ENCODE measurements around the gene CREB3L2. TPM values are rescaled to one million over a fixed set of nuclear protein-coding genes. Genes with fewer than 3 reads are reported as not detected.
A peak's percentile ranks its signal among the peaks of the same experiment; 100 is the strongest.

The CREB3L2 gene
- total RNA-seq, 1 experiment from 2014 or later = 18.1 TPM

GRCh38 chr7:137940656-137941518 is 61.0 kb downstream of the CREB3L2 start:
- Histone ChIP-seq H3K9me2 (replicated peaks; ENCODE audit: low read length) (no peaks in the 10 kb centered on the region), H3K36me3 (ENCODE audit: low read depth, low read length) (no peaks in the 10 kb centered on the region), H3K9me3 (ENCODE audit: low read length) (no peaks in the 10 kb centered on the region), H3K27ac (ENCODE audit: low read length) (no peak overlapping the region), H3K4me3 (ENCODE audit: low read length) (no peak overlapping the region), H3F3A (ENCODE audit: low read length, unreplicated experiment) (no peaks in the 10 kb centered on the region), H3K4me1 (ENCODE audit: insufficient read depth, low read length) (peaks cover 5% of the 10 kb centered on the region; the same call in 1 of the 2 replicates), H4K20me1 (ENCODE audit: low read length) (no peaks in the 10 kb centered on the region), H3K27me3 (ENCODE audit: low read length) (no peaks in the 10 kb centered on the region), H3K9ac (ENCODE audit: low read length) (no peak overlapping the region), H3K4me2 (ENCODE audit: low read length) (no peak overlapping the region), H3K79me2 (ENCODE audit: low read length) (no peaks in the 10 kb centered on the region), H2AFZ (ENCODE audit: low read length) (no peak overlapping the region)
- ChIA-PET POLR2A (ENCODE audit: unreplicated experiment) (no interaction called here), CTCF (no interaction called here)
- DNase-seq (no peak), ATAC-seq (no peak)
- no TSS peak for BruUV-seq (replicated peaks)
- intact Hi-C loops (cut with micrococcal nuclease) = no loop called here
- TF ChIP-seq EZH2 (IDR thresholded peaks at IDR 0.05; ENCODE audit: low read length, unreplicated experiment) = no peak
- TF ChIP-seq EZH2phosphoT487 (IDR thresholded peaks at IDR 0.05; ENCODE audit: borderline replicate concordance, low read length) = no peak
- no peak for TF ChIP-seq CTCF (conservative IDR thresholded peaks at IDR 0.05; ENCODE audit: low read depth, low read length)

GRCh38 chr7:137940218-137940617 is 61.7 kb downstream of the CREB3L2 start:
- intact Hi-C loops (cut with micrococcal nuclease) = no loop called here
- Histone ChIP-seq H3K9ac (ENCODE audit: low read length) (no peak overlapping the region), H3K36me3 (ENCODE audit: low read depth, low read length) (no peaks in the 10 kb centered on the region), H2AFZ (ENCODE audit: low read length) (no peak overlapping the region), H3K79me2 (ENCODE audit: low read length) (no peaks in the 10 kb centered on the region), H3K4me1 (ENCODE audit: insufficient read depth, low read length) (peaks cover 5% of the 10 kb centered on the region; the same call in 1 of the 2 replicates), H3K27me3 (ENCODE audit: low read length) (no peaks in the 10 kb centered on the region), H3F3A (ENCODE audit: low read length, unreplicated experiment) (no peaks in the 10 kb centered on the region), H3K9me2 (replicated peaks; ENCODE audit: low read length) (no peaks in the 10 kb centered on the region), H4K20me1 (ENCODE audit: low read length) (no peaks in the 10 kb centered on the region), H3K9me3 (ENCODE audit: low read length) (no peaks in the 10 kb centered on the region), H3K4me2 (ENCODE audit: low read length) (no peak overlapping the region), H3K27ac (ENCODE audit: low read length) (no peak overlapping the region), H3K4me3 (ENCODE audit: low read length) (no peak overlapping the region)
- POLR2A ChIA-PET (ENCODE audit: unreplicated experiment) = no interaction called here
- DNase-seq (no peak), ATAC-seq (no peak)
- BruUV-seq (replicated peaks) = no TSS peak
- no peak for TF ChIP-seq CTCF (conservative IDR thresholded peaks at IDR 0.05; ENCODE audit: low read depth, low read length)
- no peak for TF ChIP-seq EZH2phosphoT487 (IDR thresholded peaks at IDR 0.05; ENCODE audit: borderline replicate concordance, low read length)
- no peak for TF ChIP-seq EZH2 (IDR thresholded peaks at IDR 0.05; ENCODE audit: low read length, unreplicated experiment)
- CTCF ChIA-PET = no interaction called here

- DNase-seq = no peak
- Histone ChIP-seq H3K79me2 (ENCODE audit: low read length) (0 out of 2 replicates have a peak, but pooled peaks cover 12% of the 10 kb centered on the region), H3K4me3 (ENCODE audit: low read length) (no peak overlapping the region), H3F3A (ENCODE audit: low read length, unreplicated experiment) (no peaks in the 10 kb centered on the region), H3K27ac (ENCODE audit: low read length) (no peak overlapping the region), H3K9ac (ENCODE audit: low read length) (no peak overlapping the region), H3K9me2 (replicated peaks; ENCODE audit: low read length) (no peaks in the 10 kb centered on the region), H3K4me1 (ENCODE audit: insufficient read depth, low read length) (peaks cover 18% of the 10 kb centered on the region), H3K4me2 (ENCODE audit: low read length) (no peak overlapping the region), H4K20me1 (ENCODE audit: low read length) (no peaks in the 10 kb centered on the region), H3K27me3 (ENCODE audit: low read length) (no peaks in the 10 kb centered on the region), H2AFZ (ENCODE audit: low read length) (no peak overlapping the region), H3K36me3 (ENCODE audit: low read depth, low read length) (no peaks in the 10 kb centered on the region), H3K9me3 (ENCODE audit: low read length) (no peaks in the 10 kb centered on the region)
- ChIA-PET CTCF (no interaction called here), POLR2A (ENCODE audit: unreplicated experiment) (no interaction called here)
- ATAC-seq = peak; percentile 35; the same call in 1 of the 2 replicates
- TF ChIP-seq CTCF (conservative IDR thresholded peaks at IDR 0.05; ENCODE audit: low read depth, low read length) = no peak
- TF ChIP-seq EZH2phosphoT487 (IDR thresholded peaks at IDR 0.05; ENCODE audit: borderline replicate concordance, low read length) = no peak
- no peak for TF ChIP-seq EZH2 (IDR thresholded peaks at IDR 0.05; ENCODE audit: low read length, unreplicated experiment)
- intact Hi-C loops (cut with micrococcal nuclease) = no loop called here
- no TSS peak for BruUV-seq (replicated peaks)
Measured at GRCh38 chr7:137937202-137937560, 64.7 kb downstream of the CREB3L2 start.

All from PC-3 (cell line).